ENCODE measurements around the gene COL6A5.

- TF ChIP-seq CTCF (IDR thresholded peaks at IDR 0.05): no peak
- no peak for TF ChIP-seq POLR2A (IDR thresholded peaks at IDR 0.05)
- no peak for TF ChIP-seq EP300 (IDR thresholded peaks at IDR 0.05)
Measured at GRCh38 chr3:130316169-130316568, 29.3 kb upstream of the COL6A5 start.

All from ovary (tissue), 3 donors.